Erythroblast (primary cell): ENCODE data around the gene CCDC33.

Source experiments
- GATA1 ChIP-seq: IDR thresholded peaks from 2 replicates; pipeline ENCODE4 v1.6.1; 2011; ENCODE audit warnings: low read depth, mild to moderate bottlenecking, control low read depth, low read length, moderate library complexity
- POLR2A ChIP-seq: IDR thresholded peaks from 2 replicates; pipeline ENCODE4 v1.6.1; 2011; ENCODE audit warnings: mild to moderate bottlenecking, low read length

DNA sequence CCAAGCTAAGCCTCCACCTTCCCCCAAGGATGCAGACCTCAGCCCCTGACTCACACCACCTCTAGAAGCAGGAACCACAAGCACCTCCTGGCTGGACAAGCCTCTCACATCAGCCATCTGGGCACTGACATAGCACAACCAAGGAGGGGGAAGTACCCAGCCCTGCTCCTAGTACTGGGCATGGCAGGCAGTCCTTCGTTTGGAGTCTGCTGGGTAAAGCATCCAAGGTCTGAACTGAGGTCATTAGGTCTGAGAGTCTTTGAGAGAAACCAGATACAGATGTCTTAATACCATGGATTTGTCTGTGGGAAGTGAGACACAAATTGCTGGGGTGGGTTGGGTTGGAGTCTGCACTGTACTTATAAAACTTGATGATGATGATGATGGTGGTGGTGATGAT is 61.8 kb downstream of the CCDC33 start:
- no peak for TF ChIP-seq POLR2A
- no peak for TF ChIP-seq GATA1
